PC-3 (cell line): ENCODE measurements around the gene LRRC31.

ENCODE experiments used
- CTCF ChIP-seq: fragments of 300-600 bp; sonication (generic); conservative IDR thresholded peaks from 2 replicates; pipeline ENCODE4 v1.5.1; 2017; ENCODE audit warnings: antibody characterized with exemption, low read depth, mild to moderate bottlenecking, low read length
- EZH2 ChIP-seq: fragments of 300-600 bp; sonication (generic); IDR thresholded peaks from one replicate; pipeline ENCODE4 v1.6.1; 2017; ENCODE audit warnings: antibody characterized with exemption, mild to moderate bottlenecking, low read length; ENCODE audit not compliant: unreplicated experiment

- TF ChIP-seq CTCF (no peak), EZH2 (no peak)
Measured at GRCh38 chr3:169869484-169870220, at the start of gene LRRC31.
